HepG2 (cell line): ENCODE data around the gene SEMA6D. TPM values are rescaled to one million over a fixed set of nuclear protein-coding genes. Genes with fewer than 3 reads are reported as not detected.

Experiments used
- ATAC-seq: fragments of 200-7000 bp; cut with Tn5 transposase; 3 replicates; pipeline ENCODE4 v1.9.1; 2020; ENCODE audit warnings: mild to moderate bottlenecking, moderate library complexity
- BruUV-seq: library from RNA; stranded (reverse); fragments of 400-500 nt; replicated peaks from 2 replicates; lab custom pipeline; 2021; lab: Mats Ljungman, UMichigan
- CTCF ChIA-PET: fragments of 300-600 bp; formaldehyde crosslinking; extraction: SDS; loops from one replicate; lab custom pipeline; 2021; ENCODE audit warnings: low total read pairs, inconsistent platforms, low intra/inter-chr PET ratio; lab: Yijun Ruan, JAX
- POLR2A ChIA-PET: fragments of 350-600 bp; sonication (Branson Sonifier 250); formaldehyde crosslinking; loops from one replicate; lab custom pipeline; 2020; ENCODE audit warnings: antibody characterized with exemption, inconsistent platforms; lab: Yijun Ruan, JAX
- DNase-seq: peaks from one replicate; pipeline ENCODE4 v3.0.0-alpha.2; 2015; ENCODE audit warnings: low spot score
- FAIRE-seq: peaks from 3 replicates; lab custom pipeline; 2011; peaks lifted over from hg19 to GRCh38; lab: Jason Lieb, UNC
- H2AFZ ChIP-seq: one replicate; pipeline ENCODE4 v1.6.1; 2011; ENCODE audit warnings: low read length, inconsistent platforms
- H3K27ac ChIP-seq: fragments of 300-600 bp; 3 replicates; pipeline ENCODE4 v1.8.0; 2011; ENCODE audit warnings: mixed run types, mild to moderate bottlenecking, mixed read lengths, low read length, inconsistent platforms; ENCODE audit not compliant: insufficient read depth; ENCODE audit errors: extremely low read length
- H3K27me3 ChIP-seq, 2 experiments: fragments of 200-600 bp in 1 of 2; 2 replicates in 1 of 2; 3 replicates in 1 of 2; pipeline versions ENCODE4 v1.6.0 to v1.8.0; 2011; ENCODE audit warnings: low read length in 2 of 2, mild to moderate bottlenecking in 2 of 2, moderate library complexity in 2 of 2, inconsistent platforms in 1 of 2; ENCODE audit not compliant: insufficient read depth in 2 of 2, control insufficient read depth in 1 of 2
- H3K36me3 ChIP-seq, 2 experiments: fragments of 200-600 bp in 1 of 2; replicated peaks in 1 of 2; 2 replicates in 1 of 2; 3 replicates in 1 of 2; pipeline versions ENCODE4 v1.5.1 to v1.8.0; 2011; ENCODE audit warnings: low read length in 2 of 2, inconsistent platforms in 1 of 2; ENCODE audit not compliant: insufficient read depth in 2 of 2, control insufficient read depth in 1 of 2
- H3K4me1 ChIP-seq: 2 replicates; pipeline ENCODE4 v1.5.1; 2012; ENCODE audit warnings: low read length, inconsistent platforms; ENCODE audit not compliant: insufficient read depth
- H3K4me2 ChIP-seq: 2 replicates; pipeline ENCODE4 v1.6.0; 2011; ENCODE audit warnings: low read depth, low read length, inconsistent platforms
- H3K4me3 ChIP-seq, 3 experiments: fragments of 200-600 bp in 1 of 3; sonication (generic), shearing (Covaris generic) in 1 of 3; replicated peaks in 1 of 3; 2 replicates each; pipeline ENCODE4 v1.5.1; 2011 to 2016; ENCODE audit warnings: low read length in 3 of 3, inconsistent platforms in 2 of 3, low read depth in 2 of 3, mild to moderate bottlenecking in 2 of 3, control low read depth in 1 of 3, mixed read lengths in 1 of 3; ENCODE audit not compliant: insufficient read depth in 1 of 3
- H3K79me2 ChIP-seq: one replicate; pipeline ENCODE4 v1.6.1; 2011; ENCODE audit warnings: low read length, inconsistent platforms; ENCODE audit not compliant: insufficient read depth
- H3K9ac ChIP-seq: 2 replicates; pipeline ENCODE4 v1.6.0; 2011; ENCODE audit warnings: mild to moderate bottlenecking, low read depth, low read length, inconsistent platforms; ENCODE audit not compliant: insufficient read depth
- H3K9me3 ChIP-seq: 2 replicates; pipeline ENCODE4 v1.5.1; 2012; ENCODE audit warnings: mild to moderate bottlenecking, low read length
- H4K20me1 ChIP-seq: 2 replicates; pipeline ENCODE4 v1.6.0; 2011; ENCODE audit warnings: inconsistent platforms, mild to moderate bottlenecking, low read length, moderate library complexity; ENCODE audit not compliant: insufficient read depth
- IKZF5 ChIP-seq: IDR thresholded peaks from 2 replicates; pipeline ENCODE4 v1.6.1; 2018; ENCODE audit warnings: missing genetic modification reagents, mild to moderate bottlenecking, missing compliant biosample characterization
- KAT2B ChIP-seq: fragments of 150-350 bp; IDR thresholded peaks from 2 replicates; pipeline ENCODE4 v1.6.1; 2014; ENCODE audit warnings: low read depth, low read length, borderline replicate concordance
- KLF12 ChIP-seq: sonication (generic); formaldehyde crosslinking; IDR thresholded peaks from 2 replicates; pipeline ENCODE4 v1.4.0; 2020; ENCODE audit warnings: missing genetic modification reagents, borderline replicate concordance
- PREB ChIP-seq: sonication (generic); formaldehyde crosslinking; IDR thresholded peaks from 2 replicates; pipeline ENCODE4 v1.4.0; 2020; ENCODE audit warnings: missing genetic modification reagents
- REST ChIP-seq, 2 experiments: IDR thresholded peaks; 2 replicates each; pipeline ENCODE4 v1.6.1; 2011 to 2012; ENCODE audit warnings: low read length in 2 of 2, borderline replicate concordance in 1 of 2, low read depth in 1 of 2, mild to moderate bottlenecking in 1 of 2, moderate library complexity in 1 of 2
- SALL2 ChIP-seq: sonication (generic); formaldehyde crosslinking; IDR thresholded peaks from 2 replicates; pipeline ENCODE4 v1.8.1; 2023; ENCODE audit warnings: mild to moderate bottlenecking, missing genetic modification reagents, inconsistent platforms
- ZNF205 ChIP-seq: IDR thresholded peaks from 2 replicates; pipeline ENCODE4 v1.6.1; 2018; ENCODE audit warnings: missing biosample characterization, missing genetic modification reagents
- ZNF431 ChIP-seq: sonication (generic); formaldehyde crosslinking; IDR thresholded peaks from 2 replicates; pipeline ENCODE4 v1.9.0; 2022; ENCODE audit warnings: missing genetic modification reagents, low read depth, mild to moderate bottlenecking, borderline replicate concordance
- ZNF446 ChIP-seq: sonication (generic); formaldehyde crosslinking; IDR thresholded peaks from 2 replicates; pipeline ENCODE4 v1.5.0; 2020; ENCODE audit warnings: mild to moderate bottlenecking, missing genetic modification reagents
- ZNF720 ChIP-seq: sonication (generic); formaldehyde crosslinking; IDR thresholded peaks from 2 replicates; pipeline ENCODE4 v1.4.0; 2020; ENCODE audit warnings: missing genetic modification reagents
- ZNF740 ChIP-seq: sonication (generic); formaldehyde crosslinking; IDR thresholded peaks from 2 replicates; pipeline ENCODE4 v1.4.0; 2020; ENCODE audit warnings: missing genetic modification reagents
- ZNF749 ChIP-seq: sonication (generic); formaldehyde crosslinking; IDR thresholded peaks from 2 replicates; pipeline ENCODE4 v1.8.0; 2022; ENCODE audit warnings: mild to moderate bottlenecking, missing genetic modification reagents, moderate library complexity, borderline replicate concordance
- ZNF83 ChIP-seq: sonication (generic); formaldehyde crosslinking; IDR thresholded peaks from 2 replicates; pipeline ENCODE4 v1.4.0; 2020; ENCODE audit warnings: missing genetic modification reagents, mild to moderate bottlenecking, borderline replicate concordance
- ZNF841 ChIP-seq: sonication (generic); formaldehyde crosslinking; IDR thresholded peaks from 2 replicates; pipeline ENCODE4 v1.8.1; 2023; ENCODE audit warnings: missing genetic modification reagents, borderline replicate concordance
- ZUFSP ChIP-seq: sonication (generic); formaldehyde crosslinking; IDR thresholded peaks from 2 replicates; pipeline ENCODE4 v1.9.0; 2021; ENCODE audit warnings: missing genetic modification reagents, mild to moderate bottlenecking, borderline replicate concordance
- WGBS: methylation state at CpG from one replicate; pipeline ENCODE4 v1.1.6; 2017; ENCODE audit warnings: low lambda C conversion rate; 5-methylcytosine and 5-hydroxymethylcytosine counted together
- in situ Hi-C: cut with HindIII; loops from 2 replicates; pipeline ENCODE4 v1.10.0; 2017; ENCODE audit warnings: low pct_unique_long_range_greater_than_20kb; ENCODE audit not compliant: extremely low pct_ligation_motif_present
- intact Hi-C: fragments of 100-400 bp; cut with micrococcal nuclease; formaldehyde crosslinking; loops from one replicate; pipeline ENCODE4 v1.10.0; 2022; ENCODE audit not compliant: unreplicated experiment
- polyA plus RNA-seq, 8 experiments: library from polyadenylated mRNA; depleted of rRNA in 3 of 8; stranded (reverse) in 7 of 8; unstranded in 1 of 8; fragments of >200 nt; fragmentation: Illumina TruSeq in 4 of 8; extraction: Trizol in 4 of 8; gene quantifications; 2 replicates each; pipeline versions ENCODE4 v1.2.1 to v1.2.3, GENCODE V29; 2011 to 2016; ENCODE audit warnings: low read depth in 4 of 8, missing spikeins in 1 of 8, mixed read lengths in 1 of 8; ENCODE audit not compliant: insufficient read depth in 1 of 8
- total RNA-seq, 5 experiments: library from RNA; depleted of rRNA; stranded (reverse); fragments of >200 nt; fragmentation: Illumina TruSeq; extraction: Trizol; gene quantifications; 2 replicates each; pipeline ENCODE4 v1.2.3, GENCODE V29; 2016; ENCODE audit warnings: low read depth in 1 of 5

SEMA6D gene
- total and polyA plus RNA-seq, 2 of the 13 experiments (the other 11 are each of a cell fraction or from before 2014, with no cell fraction given) = not detected

- no peak for TF ChIP-seq PREB (CRISPR knock-in tag)
Observed at GRCh38 chr15:47817969-47818548, 100.8 kb downstream of the SEMA6D start (continued).

GRCh38 chr15:47819158-47819557 is 101.9 kb downstream of the SEMA6D start:
- ChIA-PET POLR2A (no interaction called here), CTCF (no interaction called here)
- DNase-seq (no peak), ATAC-seq (no peak), FAIRE-seq (no peak)
- Histone ChIP-seq H2AFZ (no peak overlapping the region), H3K4me2 (no peak overlapping the region), H3K9ac (no peak overlapping the region), H3K79me2 (no peaks in the 10 kb centered on the region), H4K20me1 (no peaks in the 10 kb centered on the region), H3K9me3 (peaks cover 27% of the 10 kb centered on the region), H3K4me1 (no peaks in the 10 kb centered on the region), H3K27ac (no peak overlapping the region), H3K4me3 (no peak overlapping the region), H3K36me3 (no peaks in the 10 kb centered on the region), H3K27me3 (no peaks in the 10 kb centered on the region)
- BruUV-seq = no TSS peak
- 37% methylated on average over 2 of the region's 2 CpGs for WGBS
- in situ Hi-C loops (no loop called here), intact Hi-C loops (no loop called here)
- TF ChIP-seq ZUFSP (CRISPR knock-in tag) (no peak), SALL2 (no peak), IKZF5 (no peak), ZNF749 (no peak), ZNF83 (CRISPR knock-in tag) (no peak), KAT2B (no peak), ZNF205 (CRISPR knock-in tag) (no peak), ZNF841 (CRISPR knock-in tag) (no peak), ZNF446 (CRISPR knock-in tag) (no peak), ZNF720 (CRISPR knock-in tag) (no peak), REST (IDR thresholded peaks at IDR 0.05; ENCODE audit: borderline replicate concordance in 1 of 2, low read depth in 1 of 2, low read length in 2 of 2) (no peak), KLF12 (no peak), ZNF740 (CRISPR knock-in tag) (no peak), ZNF431 (CRISPR knock-in tag) (no peak)
